ENCODE results near the gene ZBED2.

The ZBED2 gene

GRCh38 chr3:111603679-111604078 is 8.5 kb upstream of the ZBED2 start:
- no peak for DNase-seq

DNA sequence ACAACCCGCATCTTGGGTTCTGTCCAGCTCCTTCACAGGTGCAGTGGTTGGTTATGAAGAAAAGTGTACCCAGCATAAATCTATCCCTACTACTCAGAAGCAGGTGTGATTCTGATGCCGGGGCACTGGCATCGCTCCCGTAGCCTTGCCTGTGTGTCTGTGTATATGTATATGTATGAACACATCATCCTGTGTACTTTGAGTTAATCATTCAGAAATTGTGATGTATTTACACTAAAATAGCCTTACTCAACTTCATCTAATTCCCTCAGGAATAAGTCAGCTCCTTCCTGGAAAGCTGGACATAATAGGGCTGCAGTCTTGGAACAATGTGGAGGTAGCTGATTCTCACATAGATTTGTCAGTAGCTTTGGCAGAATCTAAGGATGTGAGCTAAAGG is 6.7 kb upstream of the ZBED2 start:
- DNase-seq: no peak

GRCh38 chr3:111598552-111598951 is 3.4 kb upstream of the ZBED2 start:
- DNase-seq: no peak

- DNase-seq: no peak
Observed at GRCh38 chr3:111598139-111598538, 3.0 kb upstream of the ZBED2 start.

GRCh38 chr3:111596328-111596727 is 1.2 kb upstream of the ZBED2 start:
- DNase-seq: no peak

DNA sequence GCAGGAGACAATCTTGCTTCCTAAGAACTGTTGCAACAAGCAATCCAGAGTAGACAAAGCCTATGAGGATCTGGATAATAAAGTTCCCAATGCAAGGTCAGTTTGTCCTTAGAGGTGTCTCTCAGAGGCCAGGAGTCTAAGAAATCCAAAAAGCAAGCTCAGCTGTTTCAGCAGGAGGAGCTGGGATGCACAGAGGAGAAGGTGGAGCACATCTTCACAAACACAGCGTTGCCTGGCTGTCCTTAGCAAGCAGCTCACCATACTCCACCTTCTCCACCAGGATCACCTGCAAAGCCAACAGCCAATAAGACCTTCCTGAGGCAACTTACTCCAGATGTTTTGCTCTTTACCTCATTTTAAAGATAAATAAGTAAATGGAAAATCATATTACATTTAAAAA is 365 bp downstream of the ZBED2 start:
- peak; percentile 31 for DNase-seq

- DNase-seq: no peak
Observed at GRCh38 chr3:111594205-111594604, 941 bp downstream of the ZBED2 start.

DNA sequence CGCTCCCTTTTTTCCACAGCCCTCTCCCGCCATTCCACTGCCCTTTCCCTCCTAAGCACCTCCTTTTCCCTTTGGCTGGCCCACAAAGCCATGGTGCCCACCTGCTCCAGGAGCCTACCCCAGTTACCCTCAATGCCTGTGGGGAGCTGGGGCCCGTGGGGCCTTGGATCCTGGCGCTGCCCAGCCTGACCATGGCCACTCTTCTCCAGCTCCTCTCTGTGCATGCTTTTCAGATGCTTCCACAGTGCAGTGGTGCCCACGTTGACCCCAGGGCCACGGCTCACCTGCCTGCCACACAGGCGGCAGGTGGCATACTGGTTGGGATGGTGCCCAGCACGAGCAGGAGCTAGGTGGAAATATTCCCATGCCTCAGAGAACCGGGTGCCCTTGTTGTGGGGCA is 1.5 kb downstream of the ZBED2 start:
- no peak for DNase-seq

- DNase-seq: no peak
Observed at GRCh38 chr3:111592936-111593335, 2.2 kb downstream of the ZBED2 start.

- DNase-seq: no peak
Observed at GRCh38 chr3:111592143-111592542, 3.0 kb downstream of the ZBED2 start.

DNA sequence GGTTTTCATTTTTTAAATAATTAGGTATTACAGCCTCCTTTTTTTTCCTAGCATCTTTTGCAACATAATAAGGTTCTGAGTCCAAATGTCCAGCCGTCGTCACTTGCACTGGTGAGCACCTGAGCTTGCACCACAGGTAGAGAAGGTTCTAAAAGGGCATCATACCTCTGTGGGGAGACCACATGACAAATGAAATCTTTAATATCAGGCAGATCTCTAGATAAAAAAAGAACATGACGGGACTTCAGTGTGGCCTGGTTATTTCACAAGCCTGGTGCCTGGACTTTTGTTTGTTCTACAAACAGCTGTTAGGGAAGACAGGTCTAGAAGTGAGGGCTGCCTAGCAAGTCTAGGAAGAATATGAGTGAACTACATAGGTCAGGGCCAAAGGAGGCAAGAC is 3.6 kb downstream of the ZBED2 start:
- no peak for DNase-seq

DNA sequence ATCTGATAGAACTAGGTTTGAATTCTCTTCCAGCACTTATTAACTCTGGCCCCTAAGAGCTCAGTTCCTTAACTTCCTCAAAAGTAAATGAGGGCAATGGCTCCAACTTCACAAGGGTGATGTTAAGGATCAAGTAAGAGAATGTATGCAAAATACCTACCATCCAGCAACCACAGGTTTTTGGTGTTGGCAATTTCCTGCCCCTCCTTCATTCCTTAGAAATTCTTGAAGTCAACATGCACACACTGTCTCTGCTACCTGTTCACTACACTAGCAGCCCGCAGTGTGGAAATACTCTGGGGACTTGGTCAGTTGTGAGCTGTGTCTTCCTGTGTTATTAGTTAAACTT is 5.0 kb downstream of the ZBED2 start:
- DNase-seq: no peak

DNA sequence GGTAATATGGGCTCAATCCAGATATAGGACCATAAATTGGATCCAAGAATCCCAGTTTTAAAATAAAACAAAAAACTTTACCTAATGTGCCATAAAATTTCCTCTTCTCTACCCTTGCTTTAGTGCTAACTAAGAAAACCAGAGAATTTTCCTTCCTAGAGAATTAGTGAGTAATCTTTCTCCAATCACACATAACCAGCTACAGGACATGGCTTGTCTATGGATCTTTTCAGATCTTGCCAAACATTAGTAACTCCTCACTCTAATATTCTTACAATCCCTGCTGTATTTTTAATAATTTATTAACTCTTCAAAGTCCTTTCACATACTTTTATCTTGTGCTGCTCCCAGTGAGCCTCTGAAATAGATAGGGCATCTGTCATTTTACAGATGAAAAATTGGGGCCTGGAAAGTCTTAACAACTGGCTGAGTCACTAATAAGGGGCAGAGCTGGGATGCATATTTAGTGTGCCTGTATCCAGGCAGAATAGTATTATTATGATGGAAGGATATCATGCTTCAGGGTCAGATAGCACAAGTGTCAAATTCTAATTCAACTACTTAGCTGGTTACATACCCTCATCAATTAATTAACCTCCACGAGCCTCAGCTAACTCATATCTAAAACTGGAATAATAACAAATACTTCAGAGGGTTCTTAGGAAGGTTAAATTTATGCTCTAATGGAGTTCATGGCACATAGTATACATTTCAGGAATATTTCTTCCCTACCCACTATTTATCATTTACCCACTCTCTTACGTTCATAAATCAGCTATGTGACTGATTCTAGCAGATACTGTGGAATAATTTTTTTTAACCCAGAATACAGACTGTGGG is 5.6 kb downstream of the ZBED2 start:
- DNase-seq: no peak

DNA sequence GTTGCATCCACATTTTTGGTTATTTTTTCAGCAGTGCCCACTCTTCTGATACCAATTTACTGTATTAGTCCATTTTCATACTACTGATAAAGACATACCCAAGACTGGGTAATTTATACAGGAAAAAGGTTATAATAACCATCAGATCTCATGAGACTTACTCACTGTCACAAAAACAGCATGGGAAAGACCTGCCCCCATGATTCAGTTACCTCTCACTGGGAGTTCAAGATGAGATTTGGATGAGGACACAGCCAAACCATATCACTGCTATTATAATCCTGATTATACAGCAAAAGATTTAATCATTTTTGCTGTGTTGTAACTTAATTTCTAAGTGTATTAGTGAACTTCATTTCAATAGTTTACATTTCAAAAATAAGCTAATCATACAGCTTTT is 6.6 kb downstream of the ZBED2 start:
- DNase-seq: no peak

DNA sequence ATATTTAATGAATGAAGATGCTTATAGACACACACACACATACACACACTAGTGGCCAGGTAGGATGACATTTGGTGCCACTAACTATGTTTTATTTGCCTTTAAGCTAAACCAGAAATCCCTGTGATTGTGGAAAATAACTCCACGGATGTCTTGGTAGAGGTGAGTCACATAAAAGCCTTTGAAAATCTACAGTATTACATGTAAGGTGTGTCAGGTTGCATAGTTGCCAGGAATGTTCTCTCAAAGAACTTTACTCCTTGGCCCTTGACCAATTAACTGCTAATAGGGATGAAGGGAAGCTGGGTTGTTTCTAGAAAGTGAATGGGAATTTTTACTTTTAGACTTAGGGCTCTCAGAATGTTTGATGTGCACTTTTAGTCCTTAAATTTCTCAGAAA is 9.9 kb downstream of the ZBED2 start:
- DNase-seq: no peak

- DNase-seq: no peak
Observed at GRCh38 chr3:111584744-111585143, 10.4 kb downstream of the ZBED2 start.

GRCh38 chr3:111582120-111582474 is 13.0 kb downstream of the ZBED2 start:
- DNase-seq: no peak

DNA sequence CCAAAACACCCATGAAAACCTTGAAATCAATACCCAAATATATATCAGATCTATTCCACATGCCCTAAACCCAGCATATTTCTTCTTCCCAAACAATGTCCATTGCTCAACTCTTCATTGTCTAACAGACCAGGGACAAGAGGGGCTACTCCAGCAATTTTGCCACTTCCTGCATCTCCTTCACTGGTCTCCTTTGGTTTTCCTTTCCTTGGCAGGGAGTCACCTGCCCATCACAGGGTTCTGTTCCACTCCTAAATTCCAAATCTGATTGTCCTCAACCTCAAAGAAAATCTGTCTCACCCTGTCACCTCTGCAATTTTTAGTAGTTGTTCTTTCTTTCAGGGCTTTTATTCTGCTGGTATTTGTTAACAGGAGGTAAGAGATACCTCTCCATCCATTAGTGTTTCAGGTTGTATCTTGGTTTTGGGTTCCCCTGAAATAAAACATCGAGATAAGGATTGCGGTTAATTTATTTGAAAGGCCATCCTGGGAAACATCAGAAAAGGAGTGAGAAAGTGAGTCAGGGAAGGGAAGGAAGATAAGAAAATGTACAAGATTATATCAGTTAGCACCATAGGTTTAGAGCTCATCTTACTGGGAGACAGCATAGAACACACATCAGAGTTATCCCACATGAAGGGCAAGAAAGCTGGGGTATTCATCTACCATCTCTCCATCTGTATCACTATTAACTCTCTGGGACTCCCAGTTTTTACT is 13.6 kb downstream of the ZBED2 start:
- DNase-seq: no peak

GRCh38 chr3:111579495-111579894 is 15.7 kb downstream of the ZBED2 start:
- DNase-seq: no peak

GRCh38 chr3:111578867-111579266 is 16.3 kb downstream of the ZBED2 start:
- DNase-seq: no peak

DNA sequence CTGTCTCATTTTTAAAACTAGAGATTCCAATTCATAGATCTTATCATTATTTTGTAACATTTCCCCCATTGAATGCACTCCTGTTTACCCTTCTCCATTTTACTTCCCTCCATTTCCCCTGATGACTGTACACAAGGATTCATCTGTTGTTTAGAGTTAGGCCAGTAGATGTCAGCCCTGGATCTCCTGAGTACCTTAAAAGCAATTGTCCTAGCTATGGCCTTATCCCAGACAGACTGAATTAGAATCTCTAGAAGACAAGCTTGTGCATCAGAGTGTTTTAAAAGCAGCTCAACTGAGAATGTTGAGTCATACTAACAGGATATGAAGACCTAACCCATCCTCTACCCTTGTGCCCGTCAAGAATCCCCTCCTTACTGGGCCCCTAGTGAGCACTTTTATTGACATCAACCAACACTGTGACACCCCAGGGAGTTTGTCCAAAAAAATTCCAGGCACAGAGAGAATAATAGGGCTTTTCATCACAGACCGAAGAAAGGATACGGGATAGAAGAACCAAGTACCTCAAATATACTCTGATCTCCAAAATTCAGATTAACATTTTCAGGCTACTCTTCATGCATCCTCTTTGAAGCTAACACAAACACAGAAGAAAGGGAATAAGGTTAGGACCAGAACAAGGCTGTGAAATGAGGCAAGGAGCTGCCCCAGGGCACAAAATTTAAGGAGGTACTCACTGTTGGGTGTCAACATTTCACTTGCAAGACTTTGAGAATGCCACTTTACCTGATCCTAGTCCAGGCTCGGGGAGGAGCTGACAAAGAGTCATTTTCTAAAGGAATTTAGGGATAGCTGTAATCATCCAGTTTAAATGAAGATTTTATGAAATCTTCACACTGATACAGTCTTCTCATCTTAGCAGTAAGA is 17.1 kb downstream of the ZBED2 start:
- DNase-seq: no peak

- DNase-seq: no peak
Observed at GRCh38 chr3:111577113-111577512, 18.0 kb downstream of the ZBED2 start.

DNA sequence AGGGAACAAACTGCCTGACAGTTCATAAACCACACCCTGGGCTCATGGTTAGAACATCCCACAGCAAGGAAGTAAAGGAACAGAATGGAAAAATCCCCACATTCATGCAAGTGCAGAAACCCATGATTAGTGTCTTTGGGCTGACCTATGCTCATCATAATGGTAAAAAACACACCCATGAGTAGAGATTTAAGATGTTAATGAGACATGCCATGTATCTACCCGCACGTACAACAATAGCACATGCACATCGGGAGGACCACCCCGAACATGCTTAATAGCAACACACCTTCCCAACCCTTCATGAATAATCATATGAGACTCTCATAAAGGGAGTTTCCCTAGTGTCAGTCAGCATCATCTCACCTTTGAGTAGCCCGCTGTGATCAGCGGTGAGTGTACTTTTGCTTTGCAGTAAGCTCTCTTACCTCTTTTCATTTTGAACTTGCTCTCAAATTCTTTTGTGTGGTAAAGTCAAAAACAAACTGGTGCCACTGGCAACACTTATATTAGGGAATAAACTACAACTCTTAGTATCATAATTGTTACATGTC is 23.2 kb downstream of the ZBED2 start:
- DNase-seq: peak; percentile 58

Measured in activated CD4-positive, alpha-beta T cell treated with anti-CD3 and anti-CD28 coated beads for 48 hours (primary cell).